ENCODE measurements around the gene FAM153A.
"Not testable (repeated sequence)": the region's sequence is repeated elsewhere in the genome, so short reads cannot be mapped to it uniquely, and the experiment has no call there.

Gene FAM153A

DNA sequence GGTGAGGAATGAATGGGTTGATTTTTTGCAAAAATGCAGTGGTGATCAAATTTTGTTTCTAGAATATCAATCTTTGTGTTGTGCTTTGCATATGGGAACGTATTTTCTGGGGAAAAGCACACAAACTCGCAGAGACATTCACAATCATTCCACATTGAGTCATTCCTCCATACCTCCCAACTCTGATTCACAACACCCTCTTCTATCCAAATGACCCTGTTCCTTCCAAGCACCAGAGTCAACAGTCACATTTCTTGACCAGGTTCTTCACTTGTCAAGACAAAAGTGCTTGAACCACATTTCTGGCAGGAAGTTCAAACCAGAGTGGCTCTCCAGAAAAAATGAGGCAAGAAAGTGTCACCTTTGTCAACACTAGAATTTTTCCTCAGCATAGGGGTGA lies 35.3 kb downstream of the FAM153A start:
- not testable (repeated sequence) for DNase-seq (ENCODE audit: low read depth in 1 of 2, low spot score in 1 of 2)

GRCh38 chr5:177724858-177725257 lies 57.8 kb downstream of the FAM153A start:
- not testable (repeated sequence) for DNase-seq (ENCODE audit: low read depth in 1 of 2, low spot score in 1 of 2)

DNA sequence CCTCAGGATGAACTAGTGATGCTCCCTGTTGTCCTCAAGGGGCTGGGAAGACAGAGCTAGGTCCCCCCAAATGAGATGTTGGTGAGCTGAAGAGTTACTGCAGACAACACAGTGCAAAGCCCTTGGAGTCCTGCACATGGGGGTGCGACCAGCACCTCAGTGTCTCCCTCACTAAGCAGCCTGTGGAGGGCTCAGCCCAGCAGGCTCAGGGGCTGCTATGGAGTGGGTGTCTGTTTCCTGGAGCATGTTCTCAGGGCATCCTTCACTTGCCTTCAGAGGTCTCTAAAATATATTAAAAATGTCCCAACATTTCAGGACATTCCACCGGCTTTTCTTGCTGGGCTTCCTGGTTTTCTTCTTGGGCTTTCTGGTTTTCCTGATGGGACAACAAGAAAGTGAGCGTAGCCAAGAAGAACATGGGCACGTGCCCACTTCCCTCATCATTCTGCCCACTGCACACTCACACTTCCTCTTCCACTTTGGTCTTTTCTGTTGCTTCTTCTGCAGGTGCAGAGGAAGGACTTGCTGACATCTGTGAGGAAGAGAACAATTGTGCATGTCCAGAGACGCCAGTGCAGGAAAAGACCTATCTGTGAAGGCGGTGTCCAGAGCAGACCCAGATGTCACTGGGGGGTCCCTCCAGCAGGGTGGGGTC lies 58.7 kb downstream of the FAM153A start:
- DNase-seq (ENCODE audit: low read depth in 1 of 2, low spot score in 1 of 2) = not testable (repeated sequence)

DNA sequence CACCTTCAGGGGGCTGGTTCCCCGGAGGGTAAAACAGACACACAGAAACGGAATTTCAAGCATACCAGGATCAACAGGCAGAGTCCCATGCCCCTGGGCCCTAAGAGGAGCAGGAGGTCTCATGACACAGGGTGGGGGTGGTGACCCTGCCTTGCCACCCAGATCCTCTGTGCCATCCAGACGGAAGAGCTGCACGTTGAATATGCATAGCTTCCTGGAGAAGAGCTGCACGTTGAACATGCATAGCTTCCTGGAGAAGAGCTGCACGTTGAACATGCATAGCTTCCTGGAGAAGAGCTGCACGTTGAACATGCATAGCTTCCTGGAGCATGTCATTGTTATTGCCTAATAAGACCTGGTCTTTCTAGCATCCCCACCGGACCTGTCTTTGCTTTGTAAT lies 59.9 kb downstream of the FAM153A start:
- DNase-seq (ENCODE audit: low read depth in 1 of 2, low spot score in 1 of 2) = not testable (repeated sequence)

DNA sequence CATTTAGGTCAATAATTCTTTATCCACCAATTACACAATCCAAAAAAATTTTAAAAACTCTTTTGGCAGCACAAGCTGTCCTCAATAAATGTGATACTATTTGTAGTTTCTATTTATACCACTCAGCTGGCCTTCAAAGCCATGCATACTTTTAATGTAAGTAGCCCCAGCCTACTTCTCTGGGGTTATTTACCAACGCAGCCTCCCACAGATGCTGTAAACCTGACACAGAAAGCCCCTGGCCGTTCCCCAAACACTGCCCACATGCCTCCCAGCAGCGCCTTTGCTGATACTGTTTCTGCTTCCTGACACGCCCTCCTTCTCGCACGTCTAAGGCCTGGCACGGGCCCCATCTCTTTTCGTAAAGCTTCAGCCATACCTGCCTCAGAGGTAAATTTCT lies 62.7 kb downstream of the FAM153A start:
- not testable (repeated sequence) for DNase-seq (ENCODE audit: low read depth in 1 of 2, low spot score in 1 of 2)

DNA sequence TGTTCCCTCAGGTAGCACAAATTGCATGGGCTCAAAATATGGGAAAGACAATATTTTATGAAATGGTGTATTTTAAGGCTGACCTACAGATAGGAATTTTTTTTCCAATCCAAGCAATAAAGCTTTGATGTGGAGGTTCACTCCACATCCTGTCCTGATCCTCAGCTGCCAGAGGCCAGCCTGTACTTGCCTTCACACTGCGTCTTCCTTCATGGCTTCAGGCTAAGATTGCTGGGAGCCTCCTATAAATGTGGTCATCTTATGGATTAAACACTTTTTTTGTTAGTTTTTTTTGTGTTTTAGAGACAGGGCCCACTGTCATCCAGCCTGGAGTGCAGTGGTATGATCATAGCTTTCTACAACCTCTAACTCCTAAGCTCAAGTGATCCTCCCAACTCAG lies 67.3 kb downstream of the FAM153A start:
- DNase-seq (ENCODE audit: low read depth in 1 of 2, low spot score in 1 of 2) = not testable (repeated sequence)

- DNase-seq (ENCODE audit: low read depth in 1 of 2, low spot score in 1 of 2) = not testable (repeated sequence)
Measured at GRCh38 chr5:177696100-177696499, 86.6 kb downstream of the FAM153A start.

GRCh38 chr5:177695356-177695930 lies 87.3 kb downstream of the FAM153A start:
- DNase-seq (ENCODE audit: low read depth in 1 of 2, low spot score in 1 of 2) = not testable (repeated sequence)

DNA sequence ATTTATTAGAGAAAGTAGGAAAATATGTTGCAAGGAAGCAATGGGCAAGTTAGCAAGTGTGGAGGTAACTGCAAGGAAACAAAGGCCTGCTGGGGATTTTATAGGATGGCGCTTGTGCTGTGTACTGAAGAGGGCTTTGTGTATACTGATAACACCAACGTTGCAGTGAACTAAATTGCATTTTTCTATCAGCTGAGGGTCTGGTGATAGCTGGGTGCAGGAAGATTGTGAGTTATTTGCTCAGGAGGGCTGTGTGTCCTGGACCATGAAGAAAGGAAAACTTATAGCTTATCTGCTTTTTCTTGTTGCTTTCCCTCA lies 88.2 kb downstream of the FAM153A start:
- DNase-seq (ENCODE audit: low read depth in 1 of 2, low spot score in 1 of 2) = not testable (repeated sequence)

- DNase-seq (ENCODE audit: low read depth in 1 of 2, low spot score in 1 of 2) = not testable (repeated sequence)
Measured at GRCh38 chr5:177693671-177694517, 88.8 kb downstream of the FAM153A start.

DNA sequence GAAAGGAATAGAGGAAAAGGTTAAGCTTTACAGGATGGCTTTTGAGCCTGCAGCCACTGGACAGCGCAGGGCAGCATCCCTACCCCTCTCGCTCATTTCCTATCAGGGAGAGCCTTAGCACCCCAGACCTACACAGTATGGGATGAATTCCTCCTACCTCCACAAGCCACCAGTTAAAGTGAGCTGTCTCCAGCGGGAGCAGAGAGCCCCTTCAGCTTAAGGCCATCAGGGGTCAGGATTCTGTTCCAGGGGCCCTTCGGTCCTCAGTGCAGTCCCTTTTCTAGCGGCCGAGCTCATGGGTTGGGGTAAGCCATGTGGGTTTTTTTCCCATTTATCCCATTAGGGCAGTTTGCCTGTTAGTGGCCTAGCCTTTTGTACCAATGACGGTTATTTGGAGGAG lies 89.7 kb downstream of the FAM153A start:
- not testable (repeated sequence) for DNase-seq (ENCODE audit: low read depth in 1 of 2, low spot score in 1 of 2)

DNA sequence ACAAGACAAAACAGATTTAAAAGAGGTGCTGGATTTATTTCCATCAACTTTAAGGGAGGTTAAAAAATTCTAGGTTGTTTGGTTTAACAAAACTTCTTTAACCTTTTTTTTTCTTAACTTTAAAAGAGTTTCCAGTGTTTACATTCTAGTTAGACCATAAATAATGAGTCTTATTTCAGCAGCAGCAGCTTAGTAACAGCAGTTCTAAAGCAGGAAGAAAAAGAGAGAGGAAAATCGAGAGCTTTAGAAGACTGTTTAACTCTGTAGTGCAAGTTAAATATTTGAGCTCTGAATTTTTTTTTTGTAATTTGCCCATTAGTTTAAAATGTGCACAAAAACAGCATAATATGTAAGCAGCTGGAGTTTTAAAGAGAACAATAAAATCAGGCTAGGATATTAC lies 90.2 kb downstream of the FAM153A start:
- DNase-seq (ENCODE audit: low read depth in 1 of 2, low spot score in 1 of 2) = not testable (repeated sequence)

- DNase-seq (ENCODE audit: low read depth in 1 of 2, low spot score in 1 of 2) = not testable (repeated sequence)
Measured at GRCh38 chr5:177689011-177689610, 93.6 kb downstream of the FAM153A start.

GRCh38 chr5:177688091-177688490 lies 94.6 kb downstream of the FAM153A start:
- DNase-seq (ENCODE audit: low read depth in 1 of 2, low spot score in 1 of 2) = not testable (repeated sequence)

DNA sequence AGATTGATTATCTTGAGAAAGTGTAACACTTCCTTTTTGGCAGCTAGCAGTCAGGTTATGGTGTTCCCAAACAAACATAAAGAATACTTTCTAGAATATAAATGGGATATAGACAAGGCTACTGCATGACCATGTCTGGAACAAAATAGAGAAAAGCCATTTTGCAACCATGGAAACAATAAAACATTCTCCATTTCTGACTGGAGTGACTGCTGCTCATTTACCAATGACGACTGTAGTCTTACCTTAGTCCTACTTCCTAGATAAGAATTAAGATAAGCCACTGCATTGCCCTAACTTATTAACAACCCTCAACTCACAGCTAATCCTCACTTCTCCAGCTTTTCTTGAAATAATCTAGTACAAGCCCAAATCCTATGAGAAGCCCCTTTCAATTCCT lies 100.8 kb downstream of the FAM153A start:
- DNase-seq (ENCODE audit: low read depth in 1 of 2, low spot score in 1 of 2) = not testable (repeated sequence)

Data from activated T-helper 1 cell treated with anti-CD3 and anti-CD28 coated beads, Interleukin-2, amount 50 U/mL, for 16 hours (primary cell).